H1 (cell line): ENCODE results near the gene CHD5. TPM values are rescaled to one million over a fixed set of nuclear protein-coding genes. Genes with fewer than 3 reads are reported as not detected.

Experiments
- CTCF ChIA-PET: fragments of 300-600 bp; sonication (Branson Sonifier 250); formaldehyde crosslinking; loops from one replicate; lab custom pipeline; 2021; ENCODE audit not compliant: partially characterized antibody; lab: Charles Lee
- POLR2A ChIA-PET: fragments of 300-600 bp; sonication (Branson Sonifier 250); formaldehyde crosslinking; loops from one replicate; lab custom pipeline; 2021; ENCODE audit warnings: inconsistent platforms; ENCODE audit not compliant: partially characterized antibody; lab: Charles Lee
- DNase-seq, 2 experiments: peaks; one replicate each; pipeline versions ENCODE4 v3.0.0 to v3.0.0-alpha.2; 2010 to 2022; ENCODE audit warnings: low spot score in 2 of 2, low read depth in 1 of 2, mixed read lengths in 1 of 2
- FAIRE-seq: peaks from 2 replicates; lab custom pipeline; 2011; peaks lifted over from hg19 to GRCh38; lab: Jason Lieb, UNC
- H2AFZ ChIP-seq: 2 replicates; pipeline ENCODE4 v1.8.1; 2012; ENCODE audit warnings: low read length, inconsistent platforms
- H2AK5ac ChIP-seq: 2 replicates; pipeline ENCODE4 v1.6.1; 2013; ENCODE audit warnings: low read depth, low read length
- H2BK120ac ChIP-seq: replicated peaks from 2 replicates; pipeline ENCODE3; 2013; ENCODE audit warnings: low read depth, low read length, inconsistent platforms
- H2BK12ac ChIP-seq: 2 replicates; pipeline ENCODE4 v1.6.1; 2013; ENCODE audit warnings: low read depth, low read length
- H2BK15ac ChIP-seq: 2 replicates; pipeline ENCODE4 v1.6.1; 2013; ENCODE audit warnings: low read length
- H2BK20ac ChIP-seq: 2 replicates; pipeline ENCODE4 v1.6.1; 2013; ENCODE audit warnings: low read length
- H2BK5ac ChIP-seq: 2 replicates; pipeline ENCODE4 v1.6.1; 2013; ENCODE audit warnings: low read depth, low read length
- H3K14ac ChIP-seq: 2 replicates; pipeline ENCODE4 v1.6.1; 2013; ENCODE audit warnings: inconsistent platforms; ENCODE audit not compliant: insufficient read length
- H3K18ac ChIP-seq: 2 replicates; pipeline ENCODE4 v1.6.1; 2013; ENCODE audit warnings: low read length; ENCODE audit errors: extremely low read depth
- H3K23ac ChIP-seq: 2 replicates; pipeline ENCODE4 v1.6.1; 2013; ENCODE audit warnings: inconsistent platforms; ENCODE audit not compliant: insufficient read length
- H3K23me2 ChIP-seq: 2 replicates; pipeline ENCODE4 v1.6.1; 2013; ENCODE audit warnings: low read depth, low read length
- H3K27ac ChIP-seq: 2 replicates; pipeline ENCODE4 v1.6.1; 2011; ENCODE audit warnings: low read depth, low read length, inconsistent platforms
- H3K27me3 ChIP-seq, 4 experiments: replicated peaks in 1 of 4; 1 replicate in 1 of 4; 2 replicates in 3 of 4; pipeline versions ENCODE4 v1.6.1 to v1.8.1; 2011 to 2013; ENCODE audit warnings: low read length in 3 of 4, mild to moderate bottlenecking in 3 of 4, inconsistent platforms in 2 of 4, mixed read lengths in 2 of 4, moderate library complexity in 1 of 4; ENCODE audit not compliant: control insufficient read depth in 3 of 4, insufficient read depth in 3 of 4; ENCODE audit errors: extremely low read depth in 1 of 4
- H3K36me3 ChIP-seq, 4 experiments: 2 replicates each; pipeline versions ENCODE4 v1.6.1 to v1.8.1; 2011 to 2013; ENCODE audit warnings: mild to moderate bottlenecking in 4 of 4, low read length in 3 of 4, moderate library complexity in 2 of 4, control low read depth in 1 of 4, inconsistent platforms in 1 of 4; ENCODE audit not compliant: insufficient read depth in 4 of 4, control insufficient read depth in 2 of 4
- H3K4ac ChIP-seq: replicated peaks from 2 replicates; pipeline ENCODE3; 2013; ENCODE audit warnings: low read length, low read depth, mixed read lengths, inconsistent platforms; ENCODE audit not compliant: insufficient read length
- H3K4me1 ChIP-seq, 4 experiments: replicated peaks in 1 of 4; 1 replicate in 1 of 4; 2 replicates in 3 of 4; pipeline versions ENCODE4 v1.6.1 to v1.8.1; 2011 to 2013; ENCODE audit warnings: low read length in 3 of 4, inconsistent platforms in 2 of 4, mixed read lengths in 1 of 4; ENCODE audit not compliant: insufficient read depth in 4 of 4, control insufficient read depth in 3 of 4
- H3K4me2 ChIP-seq, 2 experiments: 2 replicates each; pipeline versions ENCODE4 v1.6.1 to v1.8.1; 2011 to 2013; ENCODE audit warnings: low read depth in 2 of 2, low read length in 2 of 2, control low read depth in 1 of 2, inconsistent platforms in 1 of 2, mild to moderate bottlenecking in 1 of 2; ENCODE audit not compliant: insufficient read depth in 1 of 2
- H3K4me3 ChIP-seq, 4 experiments: fragments of 200-600, 300-600 bp in 1 of 4; sonication (generic), shearing (Covaris generic), sonication (Bioruptor Twin) in 1 of 4; 2 replicates each; pipeline versions ENCODE4 v1.5.1 to v1.8.1; 2011 to 2016; ENCODE audit warnings: low read length in 4 of 4, low read depth in 3 of 4, control low read depth in 2 of 4, inconsistent platforms in 2 of 4, mild to moderate bottlenecking in 2 of 4, mixed read lengths in 1 of 4, moderate library complexity in 1 of 4; ENCODE audit not compliant: insufficient read depth in 2 of 4; ENCODE audit errors: extremely low read depth in 1 of 4
- H3K56ac ChIP-seq: replicated peaks from 2 replicates; pipeline ENCODE3; 2013; ENCODE audit warnings: low read depth, mild to moderate bottlenecking, mixed read lengths, low read length, inconsistent platforms; ENCODE audit not compliant: insufficient read length
- H3K79me1 ChIP-seq: 2 replicates; pipeline ENCODE4 v1.6.1; 2013; ENCODE audit warnings: low read depth, low read length, control low read depth
- H3K79me2 ChIP-seq, 2 experiments: 2 replicates each; pipeline versions ENCODE4 v1.6.1 to v1.8.1; 2012 to 2013; ENCODE audit warnings: low read length in 2 of 2, mild to moderate bottlenecking in 2 of 2, inconsistent platforms in 1 of 2; ENCODE audit not compliant: insufficient read depth in 2 of 2, control insufficient read depth in 1 of 2
- H3K9ac ChIP-seq, 4 experiments: replicated peaks in 1 of 4; 1 replicate in 1 of 4; 2 replicates in 3 of 4; pipeline versions ENCODE4 v1.6.1 to v1.8.1; 2011 to 2013; ENCODE audit warnings: low read depth in 3 of 4, low read length in 3 of 4, control low read depth in 2 of 4, mild to moderate bottlenecking in 2 of 4, moderate library complexity in 2 of 4, inconsistent platforms in 1 of 4; ENCODE audit errors: extremely low read depth in 1 of 4
- H3K9me3 ChIP-seq, 2 experiments: 2 replicates each; pipeline versions ENCODE4 v1.6.1 to v1.8.1; 2012 to 2013; ENCODE audit warnings: mild to moderate bottlenecking in 2 of 2, moderate library complexity in 2 of 2, control low read depth in 1 of 2, inconsistent platforms in 1 of 2, low read depth in 1 of 2, low read length in 1 of 2, mixed read lengths in 1 of 2; ENCODE audit not compliant: insufficient read depth in 2 of 2
- H4K20me1 ChIP-seq, 2 experiments: replicated peaks in 1 of 2; 2 replicates each; pipeline versions ENCODE3 to v1.8.1; 2011 to 2013; ENCODE audit warnings: inconsistent platforms in 2 of 2, low read length in 2 of 2, mild to moderate bottlenecking in 1 of 2; ENCODE audit not compliant: insufficient read depth in 2 of 2, control insufficient read depth in 1 of 2
- H4K5ac ChIP-seq: 2 replicates; pipeline ENCODE4 v1.6.1; 2013; ENCODE audit warnings: low read length, low read depth, mixed read lengths, inconsistent platforms; ENCODE audit not compliant: insufficient read length
- H4K8ac ChIP-seq: 2 replicates; pipeline ENCODE4 v1.8.0; 2013; ENCODE audit warnings: mild to moderate bottlenecking, moderate library complexity, low read length, inconsistent platforms; ENCODE audit not compliant: insufficient read depth; ENCODE audit errors: extremely low read depth
- H4K91ac ChIP-seq: replicated peaks from 2 replicates; pipeline ENCODE3; 2013; ENCODE audit warnings: low read length, mixed read lengths, inconsistent platforms; ENCODE audit not compliant: insufficient read length
- SUZ12 ChIP-seq: fragments of 200-600 bp; sonication (generic); IDR thresholded peaks from 2 replicates; pipeline ENCODE4 v1.6.1; 2012; ENCODE audit warnings: mild to moderate bottlenecking, inconsistent platforms, low read length, moderate library complexity, mixed read lengths
- WGBS, 2 experiments: shearing (Covaris generic) in 1 of 2; methylation state at CpG; one replicate each; pipeline versions ENCODE4 v1.1.6 to v1.1.7; 2013 to 2015; ENCODE audit warnings: low lambda C conversion rate in 2 of 2, mixed read lengths in 2 of 2, inconsistent platforms in 1 of 2, low coverage in 1 of 2, missing lambda C conversion rate in 1 of 2; ENCODE audit not compliant: insufficient replicate concordance in 2 of 2, insufficient coverage in 1 of 2, insufficient read length in 1 of 2; ENCODE audit errors: extremely low coverage in 1 of 2, missing lambda C conversion rate in 1 of 2; 5-methylcytosine and 5-hydroxymethylcytosine counted together
- polyA plus RNA-seq, 7 experiments: library from polyadenylated mRNA; depleted of rRNA in 3 of 7; stranded (reverse) in 5 of 7; unstranded in 2 of 7; fragments of >200 nt in 5 of 7; fragments of 200-250 nt in 2 of 7; gene quantifications; 1 replicate in 5 of 7; 2 replicates in 1 of 7; 4 replicates in 1 of 7; pipeline versions ENCODE4 v1.2.1 to v1.2.3, GENCODE V29; 2011 to 2013; ENCODE audit warnings: missing spikeins in 2 of 7, mixed read lengths in 2 of 7
- total RNA-seq: library from RNA; stranded (reverse); fragmentation: NEBNext Ultra II Directional; extraction: Animal tissue kit (Norgen Biotek cat#: 25700); gene quantifications from 2 replicates; pipeline ENCODE4 v1.2.1, GENCODE V29; 2021

The CHD5 gene
- total and polyA plus RNA-seq, 2 of the 8 experiments (the other 6 are each of a cell fraction or from before 2014, with no cell fraction given) = 0.42 to 1.8 TPM

DNA sequence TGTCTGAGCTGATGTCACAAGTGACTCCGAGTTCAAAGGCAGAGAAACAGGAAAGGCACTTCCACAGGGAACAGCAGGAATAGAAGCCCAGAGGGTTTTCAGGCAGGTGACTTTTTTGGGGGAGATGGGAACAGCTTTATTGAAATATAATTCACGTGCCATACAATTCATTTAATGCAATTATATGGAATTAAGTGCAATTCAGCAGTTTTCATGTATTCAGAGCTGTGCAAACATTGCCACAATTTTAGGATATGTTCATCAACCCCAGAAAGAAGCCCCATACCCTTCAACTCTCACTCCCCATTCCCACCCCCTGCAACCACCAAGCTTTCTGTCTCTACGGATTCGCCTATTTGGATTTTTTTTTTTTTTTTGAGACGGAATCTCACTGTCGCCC, 117.5 kb downstream of the CHD5 start:
- H3K4me3 ChIP-seq = no peak overlapping the region
- CTCF ChIA-PET = interaction anchor here (0.6 to 4.6 kb wide), 5 partner anchors 10 to 302 kb away, joined by 3 to 23 read pairs (median 3); no protein-coding TSS in a partner anchor
- H4K5ac ChIP-seq = no peak overlapping the region
- DNase-seq (no peak), FAIRE-seq (no peak)
- H3K36me3 ChIP-seq = no peaks in the 10 kb centered on the region
- no peak overlapping the region for H3K23ac ChIP-seq
- H3K79me1 ChIP-seq = no peaks in the 10 kb centered on the region
- no peak overlapping the region for H4K91ac ChIP-seq
- no peak for TF ChIP-seq SUZ12
- H2BK120ac ChIP-seq = no peak overlapping the region
- no peak overlapping the region for H2BK20ac ChIP-seq
- no peak overlapping the region for H3K27ac ChIP-seq
- no peak overlapping the region for H3K14ac ChIP-seq
- H3K9ac ChIP-seq = no peak overlapping the region
- H3K4me1 ChIP-seq = no peaks in the 10 kb centered on the region
- no peak overlapping the region for H2AFZ ChIP-seq
- H3K4me2 ChIP-seq = no peak overlapping the region
- H2BK15ac ChIP-seq = no peak overlapping the region
- H3K4ac ChIP-seq = no peak overlapping the region
- 99% methylated on average over 4 of the region's 6 CpGs; no CpG with 5 or more reads in 1 of the 2 experiments for WGBS, 2 experiments
- H2BK5ac ChIP-seq = no peak overlapping the region
- no peaks in the 10 kb centered on the region for H3K79me2 ChIP-seq
- no peaks in the 10 kb centered on the region for H3K9me3 ChIP-seq
- H3K56ac ChIP-seq = no peak overlapping the region
- H3K18ac ChIP-seq = no peak overlapping the region
- POLR2A ChIA-PET = interaction anchor here (0.6 to 0.9 kb wide), 3 partner anchors 40 to 167 kb away, joined by 3 to 4 read pairs (median 3); no protein-coding TSS in a partner anchor
- H3K23me2 ChIP-seq = no peaks in the 10 kb centered on the region
- H4K20me1 ChIP-seq = no peaks in the 10 kb centered on the region
- H4K8ac ChIP-seq = no peak overlapping the region
- no peak overlapping the region for H2BK12ac ChIP-seq
- no peaks in the 10 kb centered on the region for H3K27me3 ChIP-seq
- H2AK5ac ChIP-seq = no peak overlapping the region
